HG02610 (cell line): ENCODE results near the gene CASS4.

ENCODE experiments used
- ATAC-seq: cut with Tn5 transposase; IDR thresholded peaks from one replicate; pipeline ENCODE4 v1.9.1; 2021; ENCODE audit warnings: mild to moderate bottlenecking, moderate library complexity; ENCODE audit not compliant: unreplicated experiment

Gene CASS4

DNA sequence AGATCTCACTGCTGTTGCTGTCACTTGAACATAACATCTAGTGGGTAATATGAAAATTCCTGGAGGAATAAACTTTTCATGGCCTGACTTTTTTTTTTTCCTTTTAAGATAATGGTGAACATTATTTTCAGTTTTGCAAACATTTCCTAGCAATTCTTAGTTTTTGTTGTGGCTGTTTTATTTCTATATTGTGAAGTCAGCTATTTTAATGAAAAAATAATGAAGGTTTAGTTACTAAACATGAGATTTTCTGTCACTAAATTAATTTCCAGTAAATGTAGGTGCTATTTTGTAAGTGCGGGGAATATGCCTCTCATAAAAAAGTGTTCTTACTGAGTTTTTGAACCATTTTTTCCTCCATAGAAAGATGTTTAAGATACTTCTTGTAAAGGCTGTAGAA is 89.1 kb downstream of the CASS4 start:
- ATAC-seq: no peak

DNA sequence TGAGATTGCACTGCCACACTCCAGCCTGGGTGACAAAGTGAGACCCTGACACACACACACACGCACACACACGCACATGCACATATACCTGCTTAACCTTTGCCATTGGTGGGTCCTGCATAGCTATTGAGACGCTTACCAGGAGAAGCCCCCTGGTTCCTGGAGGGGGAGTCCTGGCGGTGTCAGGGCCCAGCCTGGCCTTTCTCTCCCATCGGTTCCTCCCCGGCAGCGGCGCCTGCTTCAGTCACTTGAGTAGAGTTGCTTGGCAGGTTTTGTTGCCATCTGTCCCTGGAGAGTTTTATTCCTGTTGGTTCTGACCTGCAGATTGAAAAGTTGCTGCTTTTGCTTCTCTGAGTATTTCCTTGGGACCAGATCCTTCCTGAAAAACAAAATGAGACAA is 91.9 kb downstream of the CASS4 start:
- ATAC-seq: no peak

DNA sequence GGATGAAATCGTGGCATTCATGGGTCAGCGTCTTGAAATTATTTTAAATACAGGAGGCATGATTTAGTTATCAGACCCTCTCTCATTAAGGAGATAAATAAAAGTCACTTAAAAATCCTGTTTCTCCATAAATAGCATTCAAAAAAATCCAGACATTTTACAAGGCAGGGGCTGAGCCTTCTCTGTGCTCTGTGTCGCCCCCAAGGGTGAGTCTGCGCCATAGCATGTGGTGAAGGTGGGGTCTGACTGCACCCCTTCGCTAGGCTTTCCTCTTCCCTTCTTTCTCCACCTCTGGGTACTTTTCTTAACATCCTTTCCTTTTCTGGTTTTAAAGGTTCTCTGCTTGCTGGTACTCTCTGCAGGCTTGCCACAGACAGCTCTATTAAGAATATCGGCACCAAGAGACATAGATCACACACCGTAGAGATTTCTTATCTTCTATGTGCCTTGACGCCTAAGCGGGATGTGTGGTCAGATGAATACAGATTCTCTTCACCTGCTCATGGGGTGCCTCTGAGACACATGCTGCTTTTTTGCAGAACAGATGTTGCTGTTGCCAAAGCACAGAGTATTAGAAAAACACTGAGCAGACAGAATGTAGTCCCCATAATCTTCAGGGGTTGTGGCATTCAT is 92.4 kb downstream of the CASS4 start:
- ATAC-seq: no peak

DNA sequence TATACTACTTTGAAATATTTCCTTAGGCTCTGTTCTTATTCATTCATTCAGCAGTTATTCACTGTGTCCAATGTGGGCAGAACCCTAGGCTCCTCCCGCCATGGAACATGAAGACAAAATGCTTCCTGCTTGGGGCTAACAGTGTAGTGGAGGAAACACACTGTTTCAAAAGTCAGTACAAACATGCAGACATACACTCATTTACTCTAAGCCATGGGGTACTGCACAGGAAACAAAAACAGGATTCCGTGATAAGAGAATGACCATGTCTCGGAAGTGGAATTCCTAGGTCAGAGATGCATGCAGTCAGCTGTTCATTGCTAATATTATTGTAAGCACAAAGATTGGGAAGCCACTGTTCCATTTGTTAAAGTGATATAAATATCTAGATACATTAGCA is 94.0 kb downstream of the CASS4 start:
- no peak for ATAC-seq
